ENCODE results near the gene TMC2.

- TF ChIP-seq POLR2A (IDR thresholded peaks at IDR 0.05; ENCODE audit: low read depth, low read length), result no peak
- no peak for TF ChIP-seq TAF1 (IDR thresholded peaks at IDR 0.05; ENCODE audit: borderline replicate concordance, low read depth, low read length)
Measured at GRCh38 chr20:2606507-2607006, 70.2 kb downstream of the TMC2 start.
